HepG2 (cell line): ENCODE measurements around the gene DCAF7. TPM values are rescaled to one million over a fixed set of nuclear protein-coding genes. Genes with fewer than 3 reads are reported as not detected.

Experiments
- ATF4 ChIP-seq, 2 experiments: fragments of 450-650 bp in 1 of 2; sonication (generic) in 1 of 2; formaldehyde crosslinking; IDR thresholded peaks; 2 replicates each; pipeline versions ENCODE4 v1.5.0 to v1.8.0; 2020 to 2022; ENCODE audit warnings: mild to moderate bottlenecking in 1 of 2, missing genetic modification reagents in 1 of 2
- ATF5 ChIP-seq: sonication (generic); formaldehyde crosslinking; IDR thresholded peaks from 2 replicates; pipeline ENCODE4 v1.4.0; 2020; ENCODE audit warnings: mild to moderate bottlenecking, low read depth, missing genetic modification reagents
- CEBPB ChIP-seq: IDR thresholded peaks from 2 replicates; pipeline ENCODE4 v1.6.1; 2011; ENCODE audit warnings: low read depth, low read length, improper control_type of control experiment, borderline replicate concordance
- DPF2 ChIP-seq: sonication (generic); formaldehyde crosslinking; IDR thresholded peaks from 2 replicates; pipeline ENCODE4 v1.4.0; 2020; ENCODE audit warnings: mild to moderate bottlenecking, low read depth, missing genetic modification reagents, borderline replicate concordance
- ETV5 ChIP-seq: IDR thresholded peaks from 2 replicates; pipeline ENCODE4 v1.6.1; 2018; ENCODE audit warnings: missing biosample characterization, missing genetic modification reagents, inconsistent platforms, borderline replicate concordance
- HBP1 ChIP-seq: IDR thresholded peaks from 2 replicates; pipeline ENCODE4 v1.6.1; 2016; ENCODE audit warnings: low read depth, control low read depth
- KLF15 ChIP-seq: sonication (generic); formaldehyde crosslinking; IDR thresholded peaks from 2 replicates; pipeline ENCODE4 v1.8.1; 2023; ENCODE audit warnings: borderline replicate concordance, mild to moderate bottlenecking, inconsistent platforms, missing genetic modification reagents, mixed read lengths
- NPAS2 ChIP-seq: sonication (generic); formaldehyde crosslinking; IDR thresholded peaks from 2 replicates; pipeline ENCODE4 v1.8.0; 2022; ENCODE audit warnings: mild to moderate bottlenecking, missing genetic modification reagents, borderline replicate concordance
- RBM22 ChIP-seq: fragments of 200-400 bp; formaldehyde crosslinking; optimal IDR thresholded peaks from 2 replicates; pipeline ENCODE3; 2017; ENCODE audit warnings: mild to moderate bottlenecking, low read length, moderate library complexity
- TAF1 ChIP-seq: sonication (generic); formaldehyde crosslinking; IDR thresholded peaks from 2 replicates; pipeline ENCODE4 v1.4.0; 2020; ENCODE audit warnings: missing genetic modification reagents
- ZNF263 ChIP-seq: sonication (generic); formaldehyde crosslinking; IDR thresholded peaks from 2 replicates; pipeline ENCODE4 v1.4.0; 2020; ENCODE audit warnings: missing genetic modification reagents
- ZNF33A ChIP-seq: sonication (generic); formaldehyde crosslinking; IDR thresholded peaks from 2 replicates; pipeline ENCODE4 v1.5.1; 2020; ENCODE audit warnings: missing genetic modification reagents, mild to moderate bottlenecking, moderate library complexity, borderline replicate concordance
- ZNF446 ChIP-seq: sonication (generic); formaldehyde crosslinking; IDR thresholded peaks from 2 replicates; pipeline ENCODE4 v1.5.0; 2020; ENCODE audit warnings: mild to moderate bottlenecking, missing genetic modification reagents
- ZNF761 ChIP-seq: sonication (generic); formaldehyde crosslinking; conservative IDR thresholded peaks from 2 replicates; pipeline ENCODE4 v1.4.0; 2020; ENCODE audit warnings: mild to moderate bottlenecking, missing genetic modification reagents
- ZNF770 ChIP-seq: sonication (generic); formaldehyde crosslinking; IDR thresholded peaks from 2 replicates; pipeline ENCODE4 v1.5.0; 2020; ENCODE audit warnings: mild to moderate bottlenecking, missing genetic modification reagents
- ZNF83 ChIP-seq: sonication (generic); formaldehyde crosslinking; IDR thresholded peaks from 2 replicates; pipeline ENCODE4 v1.4.0; 2020; ENCODE audit warnings: missing genetic modification reagents, mild to moderate bottlenecking, borderline replicate concordance
- polyA plus RNA-seq, 8 experiments: library from polyadenylated mRNA; depleted of rRNA in 3 of 8; stranded (reverse) in 7 of 8; unstranded in 1 of 8; fragments of >200 nt; fragmentation: Illumina TruSeq in 4 of 8; extraction: Trizol in 4 of 8; gene quantifications; 2 replicates each; pipeline versions ENCODE4 v1.2.1 to v1.2.3, GENCODE V29; 2011 to 2016; ENCODE audit warnings: low read depth in 4 of 8, missing spikeins in 1 of 8, mixed read lengths in 1 of 8; ENCODE audit not compliant: insufficient read depth in 1 of 8
- total RNA-seq, 5 experiments: library from RNA; depleted of rRNA; stranded (reverse); fragments of >200 nt; fragmentation: Illumina TruSeq; extraction: Trizol; gene quantifications; 2 replicates each; pipeline ENCODE4 v1.2.3, GENCODE V29; 2016; ENCODE audit warnings: low read depth in 1 of 5
- TF ChIP-seq, protein P1 (sequence below): sonication (generic); formaldehyde crosslinking; IDR thresholded peaks from 2 replicates; pipeline ENCODE4 v1.9.0; 2021; ENCODE audit warnings: missing genetic modification reagents, borderline replicate concordance
- TF ChIP-seq, protein P2 (sequence below): sonication (generic); formaldehyde crosslinking; IDR thresholded peaks from 2 replicates; pipeline ENCODE4 v1.5.0; 2020; ENCODE audit warnings: missing genetic modification reagents
- TF ChIP-seq, protein P3 (sequence below): IDR thresholded peaks from 2 replicates; pipeline ENCODE4 v1.6.1; 2016; ENCODE audit warnings: missing biosample characterization, missing genetic modification reagents, low read depth

Gene DCAF7
- total and polyA plus RNA-seq, 2 of the 13 experiments (the other 11 are each of a cell fraction or from before 2014, with no cell fraction given): 55.2 to 73.4 TPM

GRCh38 chr17:63547083-63547523, 3.2 kb upstream of the DCAF7 start (continued):
- TF ChIP-seq CEBPB (peak; percentile 80), HBP1 (CRISPR knock-in tag) (no peak), KLF15 (CRISPR knock-in tag) (no peak), ETV5 (CRISPR knock-in tag) (no peak), TAF1 (CRISPR knock-in tag) (no peak), ZNF446 (CRISPR knock-in tag) (no peak), RBM22 (no peak), DPF2 (0 out of 2 replicates have a peak, but pooled peaks have one; percentile 12), ATF5 (CRISPR knock-in tag) (no peak), NPAS2 (no peak), ZNF761 (CRISPR knock-in tag) (no peak), ZNF33A (CRISPR knock-in tag) (no peak), ZNF770 (CRISPR knock-in tag) (peak; percentile 92; the same call in 1 of the 2 replicates), ZNF263 (CRISPR knock-in tag) (peak; percentile 97), ATF4 (CRISPR knock-in tag; IDR thresholded peaks at IDR 0.05) (peak in 1 of 2 experiments; percentile 51; a peak in 1 of 4 replicates), ZNF83 (no peak)
- TF ChIP-seq, protein P1, sequence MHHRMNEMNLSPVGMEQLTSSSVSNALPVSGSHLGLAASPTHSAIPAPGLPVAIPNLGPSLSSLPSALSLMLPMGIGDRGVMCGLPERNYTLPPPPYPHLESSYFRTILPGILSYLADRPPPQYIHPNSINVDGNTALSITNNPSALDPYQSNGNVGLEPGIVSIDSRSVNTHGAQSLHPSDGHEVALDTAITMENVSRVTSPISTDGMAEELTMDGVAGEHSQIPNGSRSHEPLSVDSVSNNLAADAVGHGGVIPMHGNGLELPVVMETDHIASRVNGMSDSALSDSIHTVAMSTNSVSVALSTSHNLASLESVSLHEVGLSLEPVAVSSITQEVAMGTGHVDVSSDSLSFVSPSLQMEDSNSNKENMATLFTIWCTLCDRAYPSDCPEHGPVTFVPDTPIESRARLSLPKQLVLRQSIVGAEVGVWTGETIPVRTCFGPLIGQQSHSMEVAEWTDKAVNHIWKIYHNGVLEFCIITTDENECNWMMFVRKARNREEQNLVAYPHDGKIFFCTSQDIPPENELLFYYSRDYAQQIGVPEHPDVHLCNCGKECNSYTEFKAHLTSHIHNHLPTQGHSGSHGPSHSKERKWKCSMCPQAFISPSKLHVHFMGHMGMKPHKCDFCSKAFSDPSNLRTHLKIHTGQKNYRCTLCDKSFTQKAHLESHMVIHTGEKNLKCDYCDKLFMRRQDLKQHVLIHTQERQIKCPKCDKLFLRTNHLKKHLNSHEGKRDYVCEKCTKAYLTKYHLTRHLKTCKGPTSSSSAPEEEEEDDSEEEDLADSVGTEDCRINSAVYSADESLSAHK (CRISPR knock-in tag): no peak
- TF ChIP-seq, protein P2, sequence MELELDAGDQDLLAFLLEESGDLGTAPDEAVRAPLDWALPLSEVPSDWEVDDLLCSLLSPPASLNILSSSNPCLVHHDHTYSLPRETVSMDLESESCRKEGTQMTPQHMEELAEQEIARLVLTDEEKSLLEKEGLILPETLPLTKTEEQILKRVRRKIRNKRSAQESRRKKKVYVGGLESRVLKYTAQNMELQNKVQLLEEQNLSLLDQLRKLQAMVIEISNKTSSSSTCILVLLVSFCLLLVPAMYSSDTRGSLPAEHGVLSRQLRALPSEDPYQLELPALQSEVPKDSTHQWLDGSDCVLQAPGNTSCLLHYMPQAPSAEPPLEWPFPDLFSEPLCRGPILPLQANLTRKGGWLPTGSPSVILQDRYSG (CRISPR knock-in tag): no peak
- TF ChIP-seq, protein P3, sequence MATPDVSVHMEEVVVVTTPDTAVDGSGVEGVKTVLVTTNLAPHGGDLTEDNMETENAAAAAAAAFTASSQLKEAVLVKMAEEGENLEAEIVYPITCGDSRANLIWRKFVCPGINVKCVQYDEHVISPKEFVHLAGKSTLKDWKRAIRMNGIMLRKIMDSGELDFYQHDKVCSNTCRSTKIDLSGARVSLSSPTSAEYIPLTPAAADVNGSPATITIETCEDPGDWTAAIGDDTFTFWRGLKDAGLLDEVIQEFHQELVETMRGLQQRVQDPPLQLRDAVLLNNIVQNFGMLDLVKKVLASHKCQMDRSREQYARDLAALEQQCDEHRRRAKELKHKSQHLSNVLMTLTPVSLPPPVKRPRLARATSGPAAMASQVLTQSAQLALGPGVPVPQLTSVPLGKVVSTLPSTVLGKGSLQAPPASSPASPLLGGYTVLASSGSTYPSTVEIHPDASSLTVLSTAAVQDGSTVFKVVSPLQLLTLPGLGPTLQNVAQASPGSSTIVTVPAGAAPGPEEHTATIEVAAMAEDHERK: no peak
